HG03196 (cell line): Measurements from ENCODE around the gene BAIAP2.

ENCODE experiments used
- ATAC-seq: cut with Tn5 transposase; IDR thresholded peaks from one replicate; pipeline ENCODE4 v1.9.1; 2021; ENCODE audit not compliant: unreplicated experiment

Gene BAIAP2

DNA sequence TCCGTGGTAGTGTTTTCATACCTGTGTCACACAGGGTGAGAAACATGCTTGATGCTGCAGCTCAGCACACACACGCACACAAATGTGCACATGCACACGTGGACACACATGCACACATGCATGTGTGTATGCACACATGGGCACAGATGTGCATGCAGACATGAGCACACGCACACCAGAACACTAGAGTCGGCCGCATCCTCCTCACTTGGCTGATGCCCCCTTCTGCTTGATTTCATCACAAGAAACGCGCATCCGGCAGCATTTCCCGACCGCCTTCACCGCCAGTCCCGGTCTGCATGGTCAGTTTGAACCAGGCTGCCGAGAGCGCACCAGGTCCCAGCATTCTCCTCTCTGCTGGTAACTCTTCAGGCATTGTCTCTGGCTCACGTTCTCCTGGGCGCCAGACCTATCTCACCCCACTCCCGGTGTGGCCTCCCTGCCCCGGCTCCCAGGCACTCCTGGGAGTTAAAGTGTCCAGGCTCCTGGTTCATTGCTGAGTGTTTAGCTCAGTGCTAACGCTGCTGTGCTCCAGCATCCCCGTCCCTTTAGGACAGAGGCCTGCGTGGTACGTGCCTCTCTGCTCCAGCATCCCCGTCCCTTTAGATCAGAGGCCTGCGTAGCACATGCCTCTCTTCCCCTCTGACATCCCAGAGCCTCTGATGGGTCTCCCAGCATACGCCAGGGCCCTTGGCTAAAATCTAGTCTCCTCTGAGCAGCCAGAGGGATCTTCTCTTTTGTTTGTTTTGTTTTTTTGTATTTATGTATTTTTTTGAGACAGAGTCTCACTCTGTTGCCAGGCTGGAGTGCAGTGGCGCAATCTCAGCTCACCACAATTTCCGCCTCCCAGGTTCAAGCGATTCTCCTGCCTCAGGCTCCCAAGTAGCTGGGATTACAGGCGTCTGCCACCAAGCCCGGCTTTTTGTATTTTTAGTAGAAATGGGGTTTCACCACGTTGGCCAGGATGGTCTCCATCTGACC lies 16.0 kb downstream of the BAIAP2 start:
- ATAC-seq: no peak

DNA sequence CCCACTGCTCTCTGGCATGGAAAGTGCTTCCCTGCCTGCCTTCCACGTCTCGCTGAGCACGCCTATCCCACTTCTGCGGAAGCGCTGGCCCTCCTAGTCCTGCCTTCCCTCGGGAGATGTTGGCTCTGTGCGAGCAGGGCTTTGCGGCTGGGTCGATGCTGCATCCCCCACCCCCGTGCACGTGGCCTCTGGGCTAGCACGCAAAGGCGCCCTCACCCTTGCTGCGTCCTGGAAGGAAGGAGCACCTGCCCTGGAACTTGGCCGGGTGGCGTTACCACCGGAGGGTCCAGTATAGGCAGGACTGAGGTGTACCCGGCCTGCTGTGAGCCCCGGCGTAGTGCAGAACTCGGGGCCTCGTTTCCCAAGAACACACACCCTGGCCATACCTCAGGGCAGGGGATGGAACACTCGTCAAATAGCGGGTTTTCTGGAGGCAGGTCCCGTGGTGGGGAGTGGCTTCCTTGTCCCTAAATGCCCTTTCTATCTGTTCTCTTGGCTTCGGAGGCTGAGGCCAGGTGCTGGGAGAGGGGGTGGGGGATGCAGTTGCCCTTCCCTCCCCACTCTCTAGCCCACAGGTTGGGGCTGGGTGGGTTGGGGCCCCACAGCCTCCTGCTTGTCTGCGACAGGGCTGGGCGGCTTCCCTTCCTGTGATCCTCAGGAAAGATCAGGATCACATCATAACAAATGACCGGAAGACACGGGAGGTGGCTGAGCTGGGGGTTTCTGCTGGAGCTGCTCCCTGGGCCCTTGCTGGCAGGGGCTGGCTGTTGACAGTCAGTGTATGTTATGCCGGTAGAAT lies 17.4 kb downstream of the BAIAP2 start:
- no peak for ATAC-seq

DNA sequence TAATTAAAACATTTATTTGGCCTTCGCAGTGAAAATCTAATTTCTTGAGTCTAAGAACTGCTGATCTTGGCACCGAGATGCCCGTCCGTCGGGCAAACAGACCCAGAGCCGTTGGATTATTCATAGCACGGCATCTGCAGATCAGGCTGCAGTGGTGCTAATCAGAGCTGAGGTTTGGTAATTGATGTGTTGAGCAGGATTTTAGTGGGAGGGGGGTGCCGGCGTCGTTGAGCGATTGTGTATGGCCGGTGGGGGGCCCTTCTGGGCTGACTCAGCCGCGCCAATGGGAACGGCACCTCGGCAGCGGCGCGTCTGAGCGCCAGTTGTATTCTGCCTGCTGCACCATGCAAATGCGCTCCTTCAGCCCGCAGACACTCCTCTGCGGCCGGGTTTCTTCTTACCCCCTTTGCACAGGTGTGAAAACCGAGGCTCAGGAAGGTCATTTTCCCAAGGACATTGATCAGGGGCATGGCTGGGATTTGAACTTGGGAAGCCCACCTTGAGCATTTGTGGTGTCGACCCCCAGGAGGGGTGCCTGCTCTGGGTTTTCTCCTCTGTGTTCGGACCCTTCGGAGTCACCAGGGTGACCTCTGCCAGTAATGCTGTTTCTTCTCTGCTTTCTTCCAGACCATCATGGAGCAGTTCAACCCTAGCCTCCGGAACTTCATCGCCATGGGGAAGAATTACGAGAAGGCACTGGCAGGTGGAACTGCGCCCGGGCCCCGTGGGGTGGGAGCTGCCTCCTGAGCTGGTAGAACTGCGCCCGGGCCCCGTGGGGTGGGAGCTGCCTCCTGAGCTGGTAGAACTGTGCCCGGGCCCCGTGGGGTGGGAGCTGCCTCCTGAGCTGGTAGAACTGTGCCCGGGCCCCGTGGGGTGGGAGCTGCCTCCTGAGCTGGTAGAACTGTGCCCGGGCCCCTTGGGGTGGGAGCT lies 18.4 kb downstream of the BAIAP2 start:
- ATAC-seq: no peak

DNA sequence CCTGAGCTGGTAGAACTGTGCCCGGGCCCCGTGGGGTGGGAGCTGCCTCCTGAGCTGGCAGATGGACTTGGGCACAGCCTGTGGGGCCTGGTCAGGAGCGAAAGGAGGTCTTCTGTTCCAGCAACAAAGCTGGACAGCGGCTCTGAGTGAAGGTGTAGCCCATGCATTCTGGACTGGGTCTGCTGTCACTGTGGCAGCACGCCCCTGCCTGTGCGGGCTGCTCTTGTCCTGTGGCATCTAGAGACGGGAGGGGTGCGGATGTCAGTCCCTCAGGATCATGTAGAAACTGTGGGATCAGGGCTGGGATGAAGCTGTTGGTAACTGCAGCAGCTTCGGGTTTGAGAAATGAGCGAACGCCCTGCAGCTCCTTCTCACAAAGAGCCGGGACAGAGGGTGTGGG lies 19.4 kb downstream of the BAIAP2 start:
- no peak for ATAC-seq

- no peak for ATAC-seq
Measured at GRCh38 chr17:81054881-81055370, 20.0 kb downstream of the BAIAP2 start.

GRCh38 chr17:81056312-81056711 lies 21.4 kb downstream of the BAIAP2 start:
- no peak for ATAC-seq

- ATAC-seq: no peak
Measured at GRCh38 chr17:81057079-81057730, 22.3 kb downstream of the BAIAP2 start.

GRCh38 chr17:81057777-81058176 lies 22.8 kb downstream of the BAIAP2 start:
- ATAC-seq: no peak

GRCh38 chr17:81058263-81058871 lies 23.4 kb downstream of the BAIAP2 start:
- ATAC-seq: no peak

DNA sequence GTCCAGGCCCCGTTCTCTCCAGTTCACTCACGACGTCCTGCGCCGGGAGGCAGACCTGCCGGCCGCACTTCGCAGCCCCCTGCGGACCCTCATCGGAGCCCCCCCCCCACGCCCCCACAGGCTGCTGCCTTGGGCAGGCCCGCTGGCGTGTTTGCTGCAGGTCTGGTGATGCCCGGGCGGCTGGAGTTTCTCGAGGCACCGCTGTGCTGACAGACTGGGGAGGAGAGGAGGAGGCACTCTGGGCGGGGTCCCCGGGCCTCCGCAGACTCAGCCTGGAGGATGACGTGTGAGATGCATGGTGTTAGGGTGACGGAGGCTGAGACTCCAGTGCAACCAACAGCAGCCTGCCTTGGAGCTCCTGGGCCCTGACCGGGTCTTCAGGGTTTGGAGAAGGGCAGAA lies 24.1 kb downstream of the BAIAP2 start:
- no peak for ATAC-seq

DNA sequence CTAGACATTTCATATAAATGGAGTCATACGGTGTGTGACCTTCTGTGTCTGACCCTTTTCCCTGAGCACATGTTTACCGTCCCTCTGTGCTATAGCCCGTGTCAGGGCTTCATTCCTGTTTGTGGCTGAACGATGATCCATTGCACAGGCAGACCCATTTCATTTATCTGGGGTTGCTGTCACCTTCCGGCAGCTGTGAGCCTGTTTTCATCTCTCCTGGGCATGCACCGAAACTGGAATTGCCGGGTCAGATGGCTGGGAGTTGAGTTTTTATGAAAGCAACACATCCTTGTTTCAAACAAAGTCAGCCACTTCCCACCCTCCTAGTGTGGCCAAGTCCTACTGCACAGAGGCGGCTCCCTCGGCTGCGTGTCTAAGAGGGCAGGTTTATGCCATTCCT lies 25.5 kb downstream of the BAIAP2 start:
- no peak for ATAC-seq

DNA sequence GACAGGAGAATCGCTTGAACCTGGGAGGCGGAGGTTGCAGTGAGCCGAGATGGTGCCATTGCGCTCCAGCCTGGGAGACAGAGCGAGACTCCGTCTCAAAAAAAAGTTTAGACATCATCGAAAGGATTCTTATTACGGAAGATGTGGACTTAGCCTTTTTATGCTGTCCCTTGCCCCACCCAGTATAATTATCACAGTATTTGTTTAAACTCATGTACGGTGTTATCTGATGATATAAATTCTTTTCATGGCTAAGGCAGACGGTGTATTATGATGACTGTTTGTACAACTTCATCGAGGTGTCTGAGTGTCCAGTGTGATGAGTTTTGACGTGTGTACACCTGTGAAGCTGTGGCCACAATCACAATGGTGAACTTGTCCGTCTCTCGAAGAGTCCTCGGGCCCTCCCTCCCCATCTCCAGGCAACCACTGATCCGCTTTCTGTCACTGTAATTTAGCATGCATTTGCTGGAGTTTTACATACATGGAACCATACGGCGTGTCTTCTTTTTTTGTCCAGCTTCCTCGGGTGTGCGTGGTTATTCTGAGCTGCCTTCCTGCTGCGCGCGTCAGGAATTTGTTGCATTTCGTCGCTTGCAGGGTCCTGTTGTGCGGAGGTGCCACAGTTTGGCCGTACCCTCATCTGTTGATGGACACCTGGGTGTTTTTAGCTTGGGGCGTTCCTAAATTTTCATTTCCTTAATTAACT lies 26.2 kb downstream of the BAIAP2 start:
- no peak for ATAC-seq

GRCh38 chr17:81062014-81062780 lies 27.2 kb downstream of the BAIAP2 start:
- ATAC-seq: no peak

GRCh38 chr17:81063106-81064093 lies 28.4 kb downstream of the BAIAP2 start:
- no peak for ATAC-seq

- no peak for ATAC-seq
Measured at GRCh38 chr17:81064678-81065475, 29.9 kb downstream of the BAIAP2 start.

GRCh38 chr17:81065500-81065899 lies 30.5 kb downstream of the BAIAP2 start:
- no peak for ATAC-seq
